AG20443 (cell line): ENCODE measurements around the gene VAX1.
"Not testable (repeated sequence)": the region's sequence is repeated elsewhere in the genome, so short reads cannot be mapped to it uniquely, and the experiment has no call there.

Source experiments
- DNase-seq: peaks from one replicate; pipeline ENCODE4 v3.0.0; 2012; ENCODE audit warnings: low spot score, mixed read lengths

The VAX1 gene

GRCh38 chr10:117135026-117135372 is 3.1 kb downstream of the VAX1 start:
- no peak for DNase-seq

- peak; percentile 63 for DNase-seq
These were observed 3.6 kb downstream of the VAX1 start for GRCh38 chr10:117134306-117135025.

DNA sequence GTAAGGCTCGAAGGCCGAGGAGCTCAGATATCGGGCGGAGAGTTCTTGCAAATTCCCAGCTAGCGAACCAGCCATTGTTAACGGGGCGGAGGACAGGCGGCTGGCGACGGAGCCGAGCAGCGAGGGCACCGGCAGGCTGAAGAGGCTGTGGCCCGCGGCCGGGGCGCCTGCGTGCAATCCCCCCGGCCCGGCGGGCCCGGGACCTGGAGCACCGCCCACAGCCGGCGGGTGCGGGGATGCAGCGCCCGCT is 4.1 kb downstream of the VAX1 start:
- DNase-seq: no peak

DNA sequence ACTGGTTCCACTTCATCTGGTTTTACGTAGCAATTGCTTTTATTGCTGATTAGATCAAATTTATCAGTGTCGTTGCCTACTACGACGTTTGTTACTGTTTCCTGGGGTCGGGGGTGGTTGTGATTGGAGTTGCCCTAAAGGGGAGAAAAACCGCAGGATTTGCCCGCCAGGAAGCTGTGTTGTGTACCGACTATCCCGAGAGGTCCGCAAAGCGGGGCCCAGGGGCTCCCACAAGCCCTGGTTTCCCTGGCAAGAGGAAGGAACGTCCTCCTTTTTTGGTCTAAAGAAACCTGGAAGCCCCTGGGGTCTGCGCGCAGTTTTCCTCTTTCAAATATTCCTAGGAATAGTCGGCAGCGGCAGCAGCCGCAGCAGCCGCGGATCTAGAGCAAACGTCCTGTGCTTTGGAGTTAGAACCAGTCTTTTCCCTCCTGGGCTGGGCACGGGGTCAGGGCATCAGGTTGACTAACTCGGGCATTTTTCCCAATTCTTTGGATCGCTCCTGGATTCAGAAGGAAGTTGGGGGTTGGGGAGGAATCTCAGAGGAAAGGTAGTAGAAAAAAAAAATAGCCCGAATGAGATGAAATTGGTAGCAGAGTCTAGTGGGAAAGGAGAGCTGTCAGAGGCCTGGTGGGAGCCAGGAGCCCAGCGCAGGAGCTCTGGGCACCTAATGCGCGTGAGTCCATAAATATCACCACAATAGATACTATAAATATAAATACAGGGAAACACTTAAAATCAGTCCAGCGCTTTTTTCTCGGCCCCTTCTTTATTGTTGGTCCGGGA is 4.6 kb downstream of the VAX1 start:
- no peak for DNase-seq

DNA sequence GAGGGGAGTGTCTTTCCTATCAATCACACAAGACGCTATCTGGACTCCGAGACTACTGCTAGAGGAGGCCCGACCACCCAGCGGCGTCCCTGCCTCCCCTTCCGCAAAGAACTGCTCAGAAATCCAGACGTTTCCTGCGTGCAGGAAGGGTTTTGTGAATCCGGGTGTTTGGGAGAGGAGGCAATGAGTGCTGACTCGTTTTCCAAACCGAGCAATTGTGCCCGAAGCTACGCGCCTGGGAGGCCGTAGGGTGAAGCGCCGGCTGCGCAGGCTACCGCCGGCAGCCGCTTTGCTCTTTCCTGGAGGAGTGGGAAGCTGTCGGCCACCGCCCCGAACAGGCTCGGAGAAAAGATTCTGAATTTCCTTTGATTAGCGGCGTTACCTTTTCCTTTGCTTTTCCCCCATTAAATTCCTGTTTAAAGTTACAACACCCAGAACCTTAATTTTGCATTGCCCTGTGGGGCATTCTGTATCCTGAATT is 5.3 kb downstream of the VAX1 start:
- no peak for DNase-seq

- DNase-seq: no peak
These were observed 6.4 kb downstream of the VAX1 start for GRCh38 chr10:117131376-117132327.

GRCh38 chr10:117130862-117131375 is 7.2 kb downstream of the VAX1 start:
- DNase-seq: no peak

DNA sequence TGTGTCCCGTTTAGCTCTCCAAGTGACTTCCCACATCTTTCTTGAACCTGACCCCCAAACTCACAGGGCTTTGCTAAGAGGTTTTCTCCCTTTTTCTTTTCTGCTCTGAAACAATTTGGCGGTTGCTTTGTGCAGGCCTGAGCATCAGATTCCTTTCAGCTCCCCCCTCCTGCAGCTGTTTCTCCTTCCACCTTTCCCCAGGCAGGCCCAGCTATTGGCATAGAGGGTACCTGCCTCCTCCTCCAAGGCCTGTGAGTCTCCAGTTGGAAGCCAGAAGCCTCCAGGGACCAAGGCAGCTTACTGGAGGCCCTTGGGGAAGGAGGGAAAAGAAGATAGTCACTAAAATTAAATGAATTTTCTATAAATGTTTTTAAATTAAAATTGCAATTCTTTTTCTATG is 7.7 kb downstream of the VAX1 start:
- DNase-seq: no peak

DNA sequence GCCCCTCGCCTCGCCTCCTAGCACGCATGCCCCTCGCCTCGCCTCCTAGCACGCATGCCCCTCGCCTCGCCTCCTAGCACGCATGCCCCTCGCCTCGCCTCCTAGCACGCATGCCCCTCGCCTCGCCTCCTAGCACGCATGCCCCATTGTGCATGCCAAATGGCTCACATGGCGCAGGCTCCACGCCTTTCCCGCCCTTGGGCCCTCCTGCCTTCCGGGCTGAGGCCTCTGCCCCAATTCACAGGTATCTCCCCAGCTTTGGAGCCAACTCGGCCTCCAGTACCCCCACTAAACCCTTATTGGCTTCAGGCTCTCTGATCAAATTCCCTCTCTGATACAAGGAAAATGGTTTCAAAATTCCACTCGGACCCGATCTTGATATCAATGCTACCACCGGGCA is 11.4 kb downstream of the VAX1 start:
- not testable (repeated sequence) for DNase-seq

GRCh38 chr10:117126034-117126433 is 12.0 kb downstream of the VAX1 start:
- DNase-seq: no peak

- DNase-seq: no peak
These were observed 25.9 kb downstream of the VAX1 start for GRCh38 chr10:117112220-117112619.

GRCh38 chr10:117107238-117107637 is 30.8 kb downstream of the VAX1 start:
- DNase-seq: no peak

DNA sequence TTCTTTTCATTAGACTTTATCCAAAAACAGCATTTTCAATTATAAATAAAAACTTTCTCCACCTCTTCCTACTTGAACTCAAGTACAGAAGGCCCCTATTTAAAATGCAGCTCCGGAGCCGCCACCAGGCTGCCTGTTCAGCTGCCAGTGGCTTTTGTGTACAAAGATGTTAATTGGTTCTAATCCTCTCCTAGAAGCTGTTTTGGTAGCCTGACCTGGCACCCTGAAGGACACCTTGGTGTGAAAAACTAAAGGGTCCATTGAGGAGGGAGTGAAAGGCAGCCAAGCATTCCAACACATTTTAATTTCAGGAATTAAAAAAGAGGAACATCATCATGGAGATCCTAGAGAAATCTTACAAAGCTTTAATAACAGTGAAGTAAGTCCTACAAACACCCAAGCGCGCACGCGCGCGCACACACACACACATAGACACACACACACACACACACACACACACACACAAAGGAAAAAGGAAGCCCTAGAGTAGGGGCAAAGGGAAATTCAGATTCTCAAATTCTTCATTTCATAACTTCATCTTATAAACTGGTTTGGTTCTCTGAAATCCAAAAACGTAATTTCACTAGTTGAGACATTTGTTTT is 41.4 kb downstream of the VAX1 start:
- DNase-seq: no peak

DNA sequence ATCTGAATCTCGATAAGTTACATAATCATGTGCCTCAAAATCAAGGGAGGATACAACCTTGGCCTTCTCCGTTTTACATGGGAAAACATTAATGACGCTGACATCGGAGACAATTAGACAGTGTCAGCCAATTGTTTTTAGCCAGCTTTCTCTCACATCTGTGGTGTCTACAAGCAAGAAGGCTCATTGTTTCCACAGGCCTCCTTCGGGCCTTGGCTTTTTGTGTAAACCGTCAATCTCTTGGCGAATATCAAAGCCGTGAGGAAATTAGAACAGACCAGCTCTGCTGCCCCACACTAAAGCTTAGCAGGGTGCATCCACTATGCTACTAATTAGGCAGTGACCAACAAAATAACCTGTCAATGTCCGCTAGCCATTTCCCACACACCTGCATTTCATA is 43.2 kb downstream of the VAX1 start:
- no peak for DNase-seq

DNA sequence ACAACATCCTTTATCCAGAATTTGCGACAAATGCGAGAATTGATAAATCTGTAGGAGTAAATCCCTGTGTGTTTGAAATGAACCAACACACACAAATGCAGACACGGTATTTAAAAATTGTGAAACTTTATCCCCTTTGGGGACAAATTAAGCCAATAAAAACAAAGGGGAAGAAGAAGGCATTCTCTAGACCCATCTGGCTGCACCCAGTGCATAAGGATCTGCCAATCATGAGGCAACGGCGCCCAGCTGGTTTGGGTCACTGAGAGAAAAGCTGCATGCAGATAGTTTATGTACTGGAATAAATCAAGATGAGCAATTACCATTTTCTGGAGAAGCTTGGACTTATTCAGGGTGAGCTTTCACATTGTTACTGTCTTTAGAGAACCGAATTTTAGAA is 45.7 kb downstream of the VAX1 start:
- DNase-seq: no peak

DNA sequence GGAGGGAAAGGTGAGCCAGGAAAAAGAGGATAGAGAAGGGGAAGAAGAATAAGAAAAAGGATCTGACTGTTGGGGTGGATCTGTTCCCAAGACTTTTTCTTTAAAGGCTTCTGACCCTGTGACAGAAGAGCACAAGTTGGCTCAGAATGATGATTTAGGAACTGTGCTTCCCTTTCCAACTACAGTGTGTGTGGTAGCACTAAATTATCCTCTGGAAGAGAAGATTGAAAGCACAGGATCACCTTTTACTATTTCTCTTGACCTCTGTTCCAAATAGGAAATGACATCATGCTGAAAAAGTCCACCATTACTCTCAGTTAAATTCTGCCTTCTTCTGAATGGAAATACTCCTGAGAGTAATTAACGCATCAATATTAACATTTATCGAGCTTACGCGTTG is 47.2 kb downstream of the VAX1 start:
- DNase-seq: no peak

DNA sequence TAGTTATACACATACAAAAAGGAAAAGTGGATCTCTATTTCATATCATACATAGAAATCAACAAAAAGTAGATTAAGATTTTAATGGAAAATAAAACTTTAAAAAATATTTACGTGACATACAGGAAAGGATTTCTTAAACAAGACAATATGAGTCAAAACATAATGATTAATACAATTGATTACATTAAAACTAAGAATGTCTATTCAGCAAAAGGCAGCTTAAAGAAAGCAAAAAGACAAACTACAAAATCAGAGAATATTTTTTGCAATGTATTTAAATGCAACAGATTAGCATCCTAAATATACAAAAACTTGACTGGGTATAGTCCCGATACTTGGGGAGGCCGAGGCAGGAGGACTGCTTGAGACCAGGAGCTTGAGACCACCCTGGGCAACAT is 50.5 kb downstream of the VAX1 start:
- DNase-seq: no peak

- DNase-seq: no peak
These were observed 51.5 kb downstream of the VAX1 start for GRCh38 chr10:117086546-117086945.

GRCh38 chr10:117084421-117085246 is 53.4 kb downstream of the VAX1 start:
- not testable (repeated sequence) for DNase-seq
